Nephron progenitor cell (in vitro differentiated cells): ENCODE data around the gene IGHMBP2.

ENCODE experiments used
- DNase-seq: peaks from one replicate; pipeline ENCODE4 v3.0.0; 2021
- H3K27ac Mint-ChIP-seq: 2 replicates; pipeline ENCODE4 v1.8.0; 2021; ENCODE audit warnings: mild to moderate bottlenecking, moderate library complexity, mixed read lengths
- H3K27me3 Mint-ChIP-seq: 2 replicates; pipeline ENCODE4 v1.8.0; 2021; ENCODE audit warnings: mild to moderate bottlenecking, low read depth, mixed read lengths; ENCODE audit not compliant: poor library complexity
- H3K36me3 Mint-ChIP-seq: 2 replicates; pipeline ENCODE4 v1.8.0; 2021; ENCODE audit warnings: low read depth, mixed read lengths
- H3K4me1 Mint-ChIP-seq: 2 replicates; pipeline ENCODE4 v1.8.0; 2021; ENCODE audit warnings: mixed read lengths
- H3K4me3 Mint-ChIP-seq: 2 replicates; pipeline ENCODE4 v1.8.0; 2021; ENCODE audit warnings: mild to moderate bottlenecking, moderate library complexity, mixed read lengths
- H3K9me3 Mint-ChIP-seq: 2 replicates; pipeline ENCODE4 v1.8.0; 2021; ENCODE audit warnings: mild to moderate bottlenecking, moderate library complexity, mixed read lengths
- CTCF ChIP-seq: fragments of 200-600 bp; sonication (generic); IDR thresholded peaks from 2 replicates; pipeline ENCODE4 v1.5.0; 2021; ENCODE audit warnings: antibody characterized with exemption

IGHMBP2 gene

DNA sequence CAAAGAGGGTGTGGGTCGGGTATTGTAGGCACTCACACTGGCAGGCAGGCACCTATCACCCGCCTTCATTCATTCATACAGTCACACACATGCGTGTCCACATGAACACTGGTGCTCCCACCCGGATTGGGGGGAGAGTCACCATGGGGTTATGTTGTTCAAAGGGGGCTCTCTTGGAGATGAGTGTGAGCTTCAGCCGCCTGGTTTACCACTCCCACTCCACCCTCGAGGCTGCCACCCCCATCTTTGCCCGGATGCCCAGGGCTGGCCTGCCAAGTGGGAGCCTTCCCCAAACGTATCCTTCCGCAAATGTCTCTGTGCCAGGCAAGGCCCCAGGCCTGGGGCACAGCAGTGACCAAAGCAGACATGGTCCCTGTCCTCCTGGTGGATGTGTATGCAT is 54.5 kb downstream of the IGHMBP2 start:
- Mint-ChIP-seq H3K36me3 (no peaks in the 10 kb centered on the region), H3K9me3 (no peaks in the 10 kb centered on the region), H3K4me3 (no peak overlapping the region), H3K27ac (no peak overlapping the region), H3K4me1 (peaks cover 20% of the 10 kb centered on the region), H3K27me3 (peaks cover 2% of the 10 kb centered on the region)
- TF ChIP-seq CTCF: no peak
- no peak for DNase-seq

GRCh38 chr11:68959465-68960293 is 56.0 kb downstream of the IGHMBP2 start:
- DNase-seq: no peak
- no peaks in the 10 kb centered on the region for H3K36me3 Mint-ChIP-seq
- no peak for TF ChIP-seq CTCF
- H3K4me1 Mint-ChIP-seq: peaks cover 10% of the 10 kb centered on the region
- peaks cover 2% of the 10 kb centered on the region for H3K27me3 Mint-ChIP-seq
- no peak overlapping the region for H3K27ac Mint-ChIP-seq
- peaks cover 7% of the 10 kb centered on the region for H3K9me3 Mint-ChIP-seq
- H3K4me3 Mint-ChIP-seq: no peak overlapping the region

DNA sequence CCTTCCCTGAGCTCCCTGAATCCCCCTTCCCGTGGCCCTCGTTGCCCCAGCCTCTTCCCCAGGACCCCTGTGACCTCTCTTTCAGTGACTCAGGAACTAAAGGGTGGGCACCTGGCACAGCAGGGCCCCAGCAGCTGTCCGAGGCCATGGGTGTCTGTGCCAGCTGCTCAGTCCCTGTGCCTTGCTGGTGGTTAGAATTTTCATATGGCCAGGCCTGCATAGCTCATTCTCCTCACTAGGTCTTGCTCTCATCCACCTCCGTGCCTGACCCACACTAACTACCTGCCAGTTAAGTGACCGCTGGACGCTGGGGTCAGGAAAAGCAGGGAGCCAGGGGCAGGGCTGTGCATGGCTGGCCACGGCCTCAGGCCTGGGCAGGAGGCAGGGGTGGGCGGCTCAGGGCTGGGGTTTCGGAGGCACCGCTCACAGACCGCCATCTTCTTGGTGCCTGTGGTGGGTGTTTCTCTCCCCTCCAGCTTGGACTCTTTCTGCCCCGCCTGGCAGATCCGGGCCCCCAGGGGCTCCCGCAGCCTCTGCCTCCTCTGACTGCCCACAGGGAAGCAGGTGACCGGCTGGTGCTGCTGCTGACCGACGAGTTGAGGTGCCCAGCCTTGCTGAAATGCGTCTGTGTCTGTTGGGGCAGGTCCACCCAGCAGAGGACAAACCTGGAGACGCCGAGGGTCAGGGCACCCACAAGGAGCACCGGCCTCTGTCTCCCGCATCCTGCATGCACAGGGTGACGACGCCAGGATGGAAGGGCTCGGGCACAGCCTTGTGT is 56.8 kb downstream of the IGHMBP2 start:
- TF ChIP-seq CTCF: no peak
- Mint-ChIP-seq H3K27me3 (peaks cover 2% of the 10 kb centered on the region), H3K36me3 (no peaks in the 10 kb centered on the region), H3K9me3 (peaks cover 9% of the 10 kb centered on the region), H3K27ac (no peak overlapping the region), H3K4me1 (peaks cover 2% of the 10 kb centered on the region), H3K4me3 (no peak overlapping the region)
- DNase-seq: no peak

DNA sequence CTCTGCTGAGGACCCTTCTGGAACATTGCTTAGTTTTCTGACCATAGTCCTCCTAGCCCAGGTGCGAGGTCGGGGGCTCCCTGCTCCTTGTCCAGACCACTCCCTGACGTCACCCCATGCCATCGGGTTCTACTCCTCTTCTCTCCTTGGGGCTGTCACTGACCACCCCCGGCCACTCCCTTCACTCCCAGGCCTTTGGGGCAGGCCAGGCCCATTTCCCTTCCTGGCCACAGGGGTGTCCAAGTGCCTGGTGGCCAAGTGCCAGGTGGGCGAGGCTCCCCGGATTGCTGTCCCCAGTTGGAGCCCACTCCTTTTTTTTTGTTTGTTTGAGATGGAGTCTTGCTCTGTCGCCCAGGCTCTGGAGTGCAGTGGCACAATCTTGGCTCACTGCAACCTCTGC is 57.6 kb downstream of the IGHMBP2 start:
- TF ChIP-seq CTCF: no peak

GRCh38 chr11:68962527-68963250 is 59.0 kb downstream of the IGHMBP2 start:
- TF ChIP-seq CTCF: no peak
- H3K4me1 Mint-ChIP-seq: no peaks in the 10 kb centered on the region
- H3K27me3 Mint-ChIP-seq: peaks cover 2% of the 10 kb centered on the region
- H3K36me3 Mint-ChIP-seq: no peaks in the 10 kb centered on the region
- DNase-seq: no peak
- peaks cover 11% of the 10 kb centered on the region for H3K9me3 Mint-ChIP-seq
- H3K27ac Mint-ChIP-seq: no peak overlapping the region
- no peak overlapping the region for H3K4me3 Mint-ChIP-seq

More for the DNA sequence above, 57.6 kb downstream of the IGHMBP2 start:
- no peaks in the 10 kb centered on the region for H3K4me1 Mint-ChIP-seq
- H3K4me3 Mint-ChIP-seq: no peak overlapping the region
- no peaks in the 10 kb centered on the region for H3K36me3 Mint-ChIP-seq
- peaks cover 2% of the 10 kb centered on the region for H3K27me3 Mint-ChIP-seq
- H3K27ac Mint-ChIP-seq: no peak overlapping the region
- DNase-seq: no peak
- H3K9me3 Mint-ChIP-seq: peaks cover 11% of the 10 kb centered on the region
